ENCODE results near the gene KHDC4.

Gene KHDC4

GRCh38 chr1:155882766-155883165 is 51.4 kb downstream of the KHDC4 start:
- TF ChIP-seq CTCF (IDR thresholded peaks at IDR 0.05; ENCODE audit: control insufficient read depth, extremely low read depth, insufficient read depth): no peak
- no peak overlapping the region for H3K4me3 ChIP-seq (ENCODE audit: low read depth, low read length)
- DNase-seq (ENCODE audit: low read depth): no peak

- H3K4me3 ChIP-seq (ENCODE audit: low read depth, low read length): no peak overlapping the region
- no peak for TF ChIP-seq CTCF (IDR thresholded peaks at IDR 0.05; ENCODE audit: control insufficient read depth, extremely low read depth, insufficient read depth)
- no peak for DNase-seq (ENCODE audit: low read depth)
Measured at GRCh38 chr1:155882235-155882634, 52.0 kb downstream of the KHDC4 start.

- no peak overlapping the region for H3K4me3 ChIP-seq (ENCODE audit: low read depth, low read length)
- no peak for DNase-seq (ENCODE audit: low read depth)
- TF ChIP-seq CTCF (IDR thresholded peaks at IDR 0.05; ENCODE audit: control insufficient read depth, extremely low read depth, insufficient read depth): no peak
Measured at GRCh38 chr1:155880950-155881349, 53.3 kb downstream of the KHDC4 start.

- TF ChIP-seq CTCF (IDR thresholded peaks at IDR 0.05; ENCODE audit: control insufficient read depth, extremely low read depth, insufficient read depth): no peak
- no peak overlapping the region for H3K4me3 ChIP-seq (ENCODE audit: low read depth, low read length)
- no peak for DNase-seq (ENCODE audit: low read depth)
Measured at GRCh38 chr1:155880251-155880650, 54.0 kb downstream of the KHDC4 start.

GRCh38 chr1:155877945-155878344 is 56.3 kb downstream of the KHDC4 start:
- H3K4me3 ChIP-seq (ENCODE audit: low read depth, low read length): no peak overlapping the region
- no peak for TF ChIP-seq CTCF (IDR thresholded peaks at IDR 0.05; ENCODE audit: control insufficient read depth, extremely low read depth, insufficient read depth)
- no peak for DNase-seq (ENCODE audit: low read depth)

- H3K4me3 ChIP-seq (ENCODE audit: low read depth, low read length): no peak overlapping the region
- no peak for DNase-seq (ENCODE audit: low read depth)
- TF ChIP-seq CTCF (IDR thresholded peaks at IDR 0.05; ENCODE audit: control insufficient read depth, extremely low read depth, insufficient read depth): no peak
Measured at GRCh38 chr1:155873860-155874259, 60.4 kb downstream of the KHDC4 start.

GRCh38 chr1:155872527-155872926 is 61.7 kb downstream of the KHDC4 start:
- H3K4me3 ChIP-seq (ENCODE audit: low read depth, low read length): no peak overlapping the region
- DNase-seq (ENCODE audit: low read depth): no peak
- no peak for TF ChIP-seq CTCF (IDR thresholded peaks at IDR 0.05; ENCODE audit: control insufficient read depth, extremely low read depth, insufficient read depth)

All from LNCaP clone FGC (cell line).